ENCODE results near the gene UNC93A. TPM values are rescaled to one million over a fixed set of nuclear protein-coding genes. Genes with fewer than 3 reads are reported as not detected.
"Not testable (repeated sequence)": the region's sequence is repeated elsewhere in the genome, so short reads cannot be mapped to it uniquely, and the experiment has no call there.

Gene UNC93A
- polyA plus RNA-seq, 6 donors from 2014 or later: not detected

GRCh38 chr6:167276772-167277533 is 14.2 kb upstream of the UNC93A start:
- DNase-seq (no peak), ATAC-seq (ENCODE audit: low read depth in 2 of 2) (no peak)
- peaks cover 0 to 4% (median 0%) of the 10 kb centered on the region in 3 donors for H3K4me1 Mint-ChIP-seq
- peaks cover 0 to 8% of the 10 kb centered on the region in 2 donors for H3K36me3 Mint-ChIP-seq
- H3K27ac Mint-ChIP-seq: no peak overlapping the region
- peaks cover 13 to 47% (median 30%) of the 10 kb centered on the region in 3 donors for H3K27me3 Mint-ChIP-seq
- peaks cover 0 to 1% (median 0%) of the 10 kb centered on the region in 7 donors for H3K9me3 Mint-ChIP-seq
- H3K4me3 Mint-ChIP-seq: no peak overlapping the region

- not testable (repeated sequence) for H3K36me3 Mint-ChIP-seq; H3K9me3 Mint-ChIP-seq; DNase-seq; ATAC-seq (ENCODE audit: low read depth in 2 of 2); H3K27ac Mint-ChIP-seq; H3K4me1 Mint-ChIP-seq; H3K4me3 Mint-ChIP-seq
- H3K27me3 Mint-ChIP-seq: peaks cover 22 to 52% (median 30%) of the 10 kb centered on the region in 3 donors
Observed at GRCh38 chr6:167278173-167278940, 12.8 kb upstream of the UNC93A start.

- Mint-ChIP-seq H3K4me3 (no peak overlapping the region), H3K27me3 (peaks cover 30 to 58% (median 31%) of the 10 kb centered on the region in 3 donors)
Observed at GRCh38 chr6:167279766-167280446, 11.2 kb upstream of the UNC93A start.

GRCh38 chr6:167280466-167280865 is 10.6 kb upstream of the UNC93A start:
- H3K4me1 Mint-ChIP-seq; H3K27ac Mint-ChIP-seq; ATAC-seq (ENCODE audit: low read depth in 2 of 2); DNase-seq; H3K36me3 Mint-ChIP-seq; H3K9me3 Mint-ChIP-seq; H3K4me3 Mint-ChIP-seq: not testable (repeated sequence)
- peaks cover 30 to 54% (median 31%) of the 10 kb centered on the region in 3 donors for H3K27me3 Mint-ChIP-seq

More at GRCh38 chr6:167279766-167280446, 11.2 kb upstream of the UNC93A start:
- Mint-ChIP-seq H3K36me3 (peaks cover 0 to 8% of the 10 kb centered on the region in 2 donors), H3K9me3 (peaks cover 0 to 1% (median 0%) of the 10 kb centered on the region in 7 donors), H3K4me1 (peaks cover 0 to 4% (median 0%) of the 10 kb centered on the region in 3 donors), H3K27ac (peak overlapping the region in 1 of 6 donors; percentile 49)
- ATAC-seq (ENCODE audit: low read depth in 2 of 2): no peak
- no peak for DNase-seq

- no peak overlapping the region for H3K4me3 Mint-ChIP-seq
- H3K4me1 Mint-ChIP-seq: peaks cover 0 to 4% (median 0%) of the 10 kb centered on the region in 3 donors
- no peak for ATAC-seq (ENCODE audit: low read depth in 2 of 2)
- H3K27ac Mint-ChIP-seq: no peak overlapping the region
- no peak for DNase-seq
- peaks cover 0 to 8% of the 10 kb centered on the region in 2 donors for H3K36me3 Mint-ChIP-seq
- H3K9me3 Mint-ChIP-seq: no peaks in the 10 kb centered on the region
- H3K27me3 Mint-ChIP-seq: peaks cover 28 to 44% (median 32%) of the 10 kb centered on the region in 3 donors
Observed at GRCh38 chr6:167282165-167282564, 8.9 kb upstream of the UNC93A start.

GRCh38 chr6:167284565-167284964 is 6.5 kb upstream of the UNC93A start:
- not testable (repeated sequence) for H3K36me3 Mint-ChIP-seq; H3K4me3 Mint-ChIP-seq; H3K4me1 Mint-ChIP-seq; H3K27ac Mint-ChIP-seq; ATAC-seq (ENCODE audit: low read depth in 2 of 2); H3K9me3 Mint-ChIP-seq; DNase-seq
- peaks cover 18 to 27% (median 23%) of the 10 kb centered on the region in 3 donors for H3K27me3 Mint-ChIP-seq

GRCh38 chr6:167285077-167285770 is 5.9 kb upstream of the UNC93A start:
- Mint-ChIP-seq H3K36me3 (no peaks in the 10 kb centered on the region), H3K4me3 (no peak overlapping the region), H3K27ac (no peak overlapping the region), H3K9me3 (peaks cover 0 to 2% (median 0%) of the 10 kb centered on the region in 7 donors), H3K27me3 (peaks cover 18 to 27% (median 20%) of the 10 kb centered on the region in 3 donors), H3K4me1 (no peaks in the 10 kb centered on the region)
- ATAC-seq (ENCODE audit: low read depth in 2 of 2) (no peak), DNase-seq (no peak)

GRCh38 chr6:167287513-167288048 is 3.5 kb upstream of the UNC93A start:
- no peak overlapping the region for H3K27ac Mint-ChIP-seq

GRCh38 chr6:167288591-167289225 is 2.4 kb upstream of the UNC93A start:
- H3K9me3 Mint-ChIP-seq, H3K4me3 Mint-ChIP-seq, H3K36me3 Mint-ChIP-seq, H3K4me1 Mint-ChIP-seq, H3K27ac Mint-ChIP-seq: not testable (repeated sequence)
- peak; percentile 14 for DNase-seq
- H3K27me3 Mint-ChIP-seq: peaks cover 12 to 30% (median 23%) of the 10 kb centered on the region in 3 donors
- peak; percentile 70 to 78 for ATAC-seq (ENCODE audit: low read depth in 2 of 2)

More at GRCh38 chr6:167287513-167288048, 3.5 kb upstream of the UNC93A start:
- no peaks in the 10 kb centered on the region for H3K36me3 Mint-ChIP-seq
- H3K4me3 Mint-ChIP-seq: no peak overlapping the region
- ATAC-seq (ENCODE audit: low read depth in 2 of 2) (no peak), DNase-seq (no peak)
- H3K4me1 Mint-ChIP-seq: no peaks in the 10 kb centered on the region
- H3K27me3 Mint-ChIP-seq: peaks cover 9 to 30% (median 13%) of the 10 kb centered on the region in 3 donors
- peaks cover 0 to 2% (median 0%) of the 10 kb centered on the region in 7 donors for H3K9me3 Mint-ChIP-seq

GRCh38 chr6:167289291-167289690 is 1.8 kb upstream of the UNC93A start:
- DNase-seq; H3K4me1 Mint-ChIP-seq; H3K4me3 Mint-ChIP-seq; H3K9me3 Mint-ChIP-seq; H3K36me3 Mint-ChIP-seq; ATAC-seq (ENCODE audit: low read depth in 2 of 2): not testable (repeated sequence)
- H3K27ac Mint-ChIP-seq: peak overlapping the region in 1 of 6 donors; percentile 84
- H3K27me3 Mint-ChIP-seq: peaks cover 12 to 30% (median 23%) of the 10 kb centered on the region in 3 donors

- no peak for ATAC-seq (ENCODE audit: low read depth in 2 of 2)
- Mint-ChIP-seq H3K27me3 (peaks cover 15 to 48% (median 45%) of the 10 kb centered on the region in 3 donors), H3K36me3 (peaks cover 0 to 6% of the 10 kb centered on the region in 2 donors), H3K27ac (no peak overlapping the region), H3K9me3 (peaks cover 0 to 2% (median 0%) of the 10 kb centered on the region in 7 donors), H3K4me3 (no peak overlapping the region), H3K4me1 (no peaks in the 10 kb centered on the region)
- DNase-seq: no peak
Observed at GRCh38 chr6:167291623-167292300, 647 bp downstream of the UNC93A start.
